K562 (cell line): ENCODE measurements around the gene FAM219A. TPM values are rescaled to one million over a fixed set of nuclear protein-coding genes. Genes with fewer than 3 reads are reported as not detected.

Source experiments
- DDX20 ChIP-seq: fragments of 450-650 bp; IDR thresholded peaks from 2 replicates; pipeline ENCODE4 v1.6.1; 2016; ENCODE audit warnings: missing genetic modification characterization, low read depth, mild to moderate bottlenecking, missing compliant biosample characterization, moderate library complexity
- FOXP1 ChIP-seq: sonication (generic); formaldehyde crosslinking; IDR thresholded peaks from 2 replicates; pipeline ENCODE4 v1.8.0; 2022; ENCODE audit warnings: mild to moderate bottlenecking, missing genetic modification reagents
- HMG20B ChIP-seq: fragments of 250-450 bp; sonication (Bioruptor Pico); IDR thresholded peaks from 2 replicates; pipeline ENCODE4 v1.5.0; 2021; ENCODE audit warnings: mild to moderate bottlenecking
- JUN ChIP-seq, 2 experiments: sonication (generic) in 1 of 2; formaldehyde crosslinking in 1 of 2; IDR thresholded peaks; 2 replicates each; pipeline versions ENCODE4 v1.6.1 to v1.8.0; 2012 to 2022; ENCODE audit warnings: borderline replicate concordance in 2 of 2, mild to moderate bottlenecking in 2 of 2, improper control_type of control experiment in 1 of 2, low read depth in 1 of 2, low read length in 1 of 2, missing genetic modification reagents in 1 of 2
- KLF1 ChIP-seq: fragments of 450-650 bp; IDR thresholded peaks from 2 replicates; pipeline ENCODE4 v1.6.1; 2016; ENCODE audit warnings: missing genetic modification characterization, missing compliant biosample characterization
- MECOM ChIP-seq: fragments of 250-450 bp; sonication (Bioruptor Pico); IDR thresholded peaks from 2 replicates; pipeline ENCODE4 v1.8.0; 2022; ENCODE audit warnings: inconsistent platforms
- NFIC ChIP-seq: fragments of 450-650 bp; IDR thresholded peaks from 2 replicates; pipeline ENCODE4 v1.6.1; 2017; ENCODE audit warnings: mild to moderate bottlenecking, inconsistent platforms
- POLR2G ChIP-seq: fragments of 200-400 bp; formaldehyde crosslinking; IDR thresholded peaks from 2 replicates; pipeline ENCODE4 v1.6.1; 2017; ENCODE audit warnings: low read depth, mild to moderate bottlenecking, antibody characterized with exemption, low read length, moderate library complexity
- SMAD4 ChIP-seq: fragments of 250-450 bp; sonication (Bioruptor Pico); conservative IDR thresholded peaks from 2 replicates; pipeline ENCODE4 v1.8.0; 2021; ENCODE audit warnings: inconsistent platforms, mild to moderate bottlenecking, moderate library complexity
- SRF ChIP-seq, 2 experiments: fragments of 250-450, 450-650 bp in 1 of 2; sonication (Bioruptor Pico) in 1 of 2; sonication (generic) in 1 of 2; formaldehyde crosslinking; IDR thresholded peaks; 2 replicates each; pipeline versions ENCODE4 v1.5.0 to v1.5.1; 2020 to 2022; ENCODE audit warnings: mild to moderate bottlenecking in 1 of 2, missing genetic modification reagents in 1 of 2
- ZBTB7A ChIP-seq: IDR thresholded peaks from 2 replicates; pipeline ENCODE4 v1.6.1; 2011; ENCODE audit warnings: low read depth, mild to moderate bottlenecking, low read length, moderate library complexity, borderline replicate concordance; ENCODE audit not compliant: control insufficient read depth
- ZNF143 ChIP-seq: sonication (generic); formaldehyde crosslinking; IDR thresholded peaks from 2 replicates; pipeline ENCODE4 v1.9.0; 2022; ENCODE audit warnings: mild to moderate bottlenecking, missing genetic modification reagents
- ZNF778 ChIP-seq: fragments of 450-650 bp; formaldehyde crosslinking; IDR thresholded peaks from 2 replicates; pipeline ENCODE4 v1.4.0; 2020; ENCODE audit warnings: mild to moderate bottlenecking, moderate library complexity
- polyA plus RNA-seq, 8 experiments: library from polyadenylated mRNA; depleted of rRNA in 4 of 8; stranded (reverse) in 5 of 8; unstranded in 3 of 8; fragments of >200 nt; fragmentation: Nextera tagmentation in 2 of 8; fragmentation: Illumina TruSeq in 1 of 8; extraction: Ambion mirVana in 2 of 8; extraction: Trizol in 1 of 8; gene quantifications; 2 replicates each; pipeline versions ENCODE4 v1.2.1 to v1.2.3, GENCODE V29; 2011 to 2014; ENCODE audit warnings: inconsistent platforms in 1 of 8, missing spikeins in 1 of 8
- total RNA-seq, 7 experiments: library from RNA; depleted of rRNA in 6 of 7; stranded (reverse); fragments of >200 nt in 6 of 7; fragmentation: Illumina TruSeq in 2 of 7; extraction: Trizol in 2 of 7; gene quantifications; 2 replicates each; pipeline versions ENCODE4 v1.2.1 to v1.2.3, GENCODE V29; 2011 to 2021; ENCODE audit warnings: low replicate concordance in 1 of 7
- TF ChIP-seq, protein P1 (sequence below), 2 experiments: IDR thresholded peaks; 2 replicates each; pipeline ENCODE4 v1.6.1; 2012; ENCODE audit warnings: improper control_type of control experiment in 2 of 2, low read depth in 2 of 2, low read length in 2 of 2, borderline replicate concordance in 1 of 2
- TF ChIP-seq, protein P2 (sequence below): fragments of 450-650 bp; IDR thresholded peaks from 2 replicates; pipeline ENCODE4 v1.7.0; 2016; ENCODE audit warnings: borderline replicate concordance
- TF ChIP-seq, protein P3 (sequence below): fragments of 200-800 bp; sonication (Bioruptor generic); IDR thresholded peaks from 2 replicates; pipeline ENCODE4 v1.6.1; 2017; ENCODE audit warnings: missing genetic modification characterization, missing compliant biosample characterization
- TF ChIP-seq, protein P4 (sequence below), 2 experiments: fragments of 450-650 bp in 1 of 2; sonication (generic) in 1 of 2; formaldehyde crosslinking in 1 of 2; IDR thresholded peaks in 1 of 2; conservative IDR thresholded peaks in 1 of 2; 2 replicates each; pipeline versions ENCODE4 v1.6.1 to v1.8.1; 2016 to 2023; ENCODE audit warnings: mild to moderate bottlenecking in 2 of 2, moderate library complexity in 2 of 2, inconsistent platforms in 1 of 2, missing genetic modification reagents in 1 of 2

FAM219A gene
- total and polyA plus RNA-seq, 9 of the 15 experiments (the other 6 are each of a cell fraction or from before 2014, with no cell fraction given): 0.63 to 8.6 (median 2.9) TPM

DNA sequence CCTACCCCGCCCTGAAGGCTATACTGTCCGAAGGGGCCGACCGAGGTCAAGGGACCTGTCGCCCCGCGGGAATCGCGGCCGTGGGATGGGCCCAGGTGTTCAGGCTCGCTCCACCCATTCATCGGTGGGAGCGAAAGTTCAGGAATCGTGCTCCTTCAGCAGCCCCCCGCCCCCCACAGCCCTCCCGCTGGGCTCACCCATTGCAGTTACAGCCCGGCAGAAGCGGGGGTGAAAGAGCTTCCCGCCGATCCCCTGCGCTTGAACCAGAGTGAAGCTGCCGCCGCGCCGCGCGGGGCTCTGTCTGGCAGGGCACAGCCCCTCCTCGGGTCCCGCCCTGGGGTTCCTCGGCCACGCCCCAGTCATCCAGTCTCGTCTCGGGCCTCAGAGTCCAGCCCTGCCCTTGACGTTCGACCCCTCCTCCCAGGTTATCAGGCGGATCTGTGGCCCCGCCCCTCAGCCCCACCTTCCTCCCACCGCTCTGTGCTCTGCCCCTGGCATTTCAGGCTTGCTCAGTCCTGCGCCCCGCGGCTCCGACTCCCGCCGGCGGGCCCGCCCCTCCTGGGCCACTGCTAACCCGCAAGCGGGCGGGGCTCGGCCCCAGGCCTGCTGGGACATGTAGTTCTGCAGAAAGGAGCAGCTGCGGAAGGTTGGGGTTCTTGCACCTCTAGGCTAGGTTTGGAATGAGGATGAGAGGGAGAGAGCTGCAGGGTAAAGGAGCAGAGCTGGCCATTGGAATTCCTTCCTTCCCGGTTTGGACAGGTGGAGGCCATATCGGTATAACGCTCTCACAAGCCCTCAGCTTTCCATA, 81.6 kb downstream of the FAM219A start, which contains the start of gene MYORG (continued):
- TF ChIP-seq, protein P1, sequence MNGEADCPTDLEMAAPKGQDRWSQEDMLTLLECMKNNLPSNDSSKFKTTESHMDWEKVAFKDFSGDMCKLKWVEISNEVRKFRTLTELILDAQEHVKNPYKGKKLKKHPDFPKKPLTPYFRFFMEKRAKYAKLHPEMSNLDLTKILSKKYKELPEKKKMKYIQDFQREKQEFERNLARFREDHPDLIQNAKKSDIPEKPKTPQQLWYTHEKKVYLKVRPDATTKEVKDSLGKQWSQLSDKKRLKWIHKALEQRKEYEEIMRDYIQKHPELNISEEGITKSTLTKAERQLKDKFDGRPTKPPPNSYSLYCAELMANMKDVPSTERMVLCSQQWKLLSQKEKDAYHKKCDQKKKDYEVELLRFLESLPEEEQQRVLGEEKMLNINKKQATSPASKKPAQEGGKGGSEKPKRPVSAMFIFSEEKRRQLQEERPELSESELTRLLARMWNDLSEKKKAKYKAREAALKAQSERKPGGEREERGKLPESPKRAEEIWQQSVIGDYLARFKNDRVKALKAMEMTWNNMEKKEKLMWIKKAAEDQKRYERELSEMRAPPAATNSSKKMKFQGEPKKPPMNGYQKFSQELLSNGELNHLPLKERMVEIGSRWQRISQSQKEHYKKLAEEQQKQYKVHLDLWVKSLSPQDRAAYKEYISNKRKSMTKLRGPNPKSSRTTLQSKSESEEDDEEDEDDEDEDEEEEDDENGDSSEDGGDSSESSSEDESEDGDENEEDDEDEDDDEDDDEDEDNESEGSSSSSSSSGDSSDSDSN (IDR thresholded peaks at IDR 0.05; ENCODE audit: borderline replicate concordance in 1 of 2, low read depth in 2 of 2, low read length in 2 of 2): 0 out of 4 replicates have a peak, but pooled peaks of 1 of the 2 experiments have one; percentile 37
- TF ChIP-seq, protein P2, sequence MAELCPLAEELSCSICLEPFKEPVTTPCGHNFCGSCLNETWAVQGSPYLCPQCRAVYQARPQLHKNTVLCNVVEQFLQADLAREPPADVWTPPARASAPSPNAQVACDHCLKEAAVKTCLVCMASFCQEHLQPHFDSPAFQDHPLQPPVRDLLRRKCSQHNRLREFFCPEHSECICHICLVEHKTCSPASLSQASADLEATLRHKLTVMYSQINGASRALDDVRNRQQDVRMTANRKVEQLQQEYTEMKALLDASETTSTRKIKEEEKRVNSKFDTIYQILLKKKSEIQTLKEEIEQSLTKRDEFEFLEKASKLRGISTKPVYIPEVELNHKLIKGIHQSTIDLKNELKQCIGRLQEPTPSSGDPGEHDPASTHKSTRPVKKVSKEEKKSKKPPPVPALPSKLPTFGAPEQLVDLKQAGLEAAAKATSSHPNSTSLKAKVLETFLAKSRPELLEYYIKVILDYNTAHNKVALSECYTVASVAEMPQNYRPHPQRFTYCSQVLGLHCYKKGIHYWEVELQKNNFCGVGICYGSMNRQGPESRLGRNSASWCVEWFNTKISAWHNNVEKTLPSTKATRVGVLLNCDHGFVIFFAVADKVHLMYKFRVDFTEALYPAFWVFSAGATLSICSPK: no peak
- TF ChIP-seq HMG20B (CRISPR knock-in tag): no peak
- peak in 1 of 2 experiments; percentile 58; a peak in 1 of 4 replicates for TF ChIP-seq SRF (CRISPR knock-in tag; IDR thresholded peaks at IDR 0.05)
- TF ChIP-seq NFIC: no peak
- TF ChIP-seq, protein P3, sequence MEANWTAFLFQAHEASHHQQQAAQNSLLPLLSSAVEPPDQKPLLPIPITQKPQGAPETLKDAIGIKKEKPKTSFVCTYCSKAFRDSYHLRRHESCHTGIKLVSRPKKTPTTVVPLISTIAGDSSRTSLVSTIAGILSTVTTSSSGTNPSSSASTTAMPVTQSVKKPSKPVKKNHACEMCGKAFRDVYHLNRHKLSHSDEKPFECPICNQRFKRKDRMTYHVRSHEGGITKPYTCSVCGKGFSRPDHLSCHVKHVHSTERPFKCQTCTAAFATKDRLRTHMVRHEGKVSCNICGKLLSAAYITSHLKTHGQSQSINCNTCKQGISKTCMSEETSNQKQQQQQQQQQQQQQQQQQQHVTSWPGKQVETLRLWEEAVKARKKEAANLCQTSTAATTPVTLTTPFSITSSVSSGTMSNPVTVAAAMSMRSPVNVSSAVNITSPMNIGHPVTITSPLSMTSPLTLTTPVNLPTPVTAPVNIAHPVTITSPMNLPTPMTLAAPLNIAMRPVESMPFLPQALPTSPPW (CRISPR knock-in tag): peak; percentile 95
- no peak for TF ChIP-seq ZNF778
- peak; percentile 93 for TF ChIP-seq ZNF143 (CRISPR knock-in tag)
- no peak for TF ChIP-seq MECOM (CRISPR knock-in tag)
- TF ChIP-seq KLF1 (tag): 0 out of 2 replicates have a peak, but pooled peaks have one; percentile 62
- TF ChIP-seq, protein P4, sequence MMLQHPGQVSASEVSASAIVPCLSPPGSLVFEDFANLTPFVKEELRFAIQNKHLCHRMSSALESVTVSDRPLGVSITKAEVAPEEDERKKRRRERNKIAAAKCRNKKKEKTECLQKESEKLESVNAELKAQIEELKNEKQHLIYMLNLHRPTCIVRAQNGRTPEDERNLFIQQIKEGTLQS (IDR thresholded peaks at IDR 0.05): no peak
- TF ChIP-seq, protein P4 (CRISPR knock-in tag; conservative IDR thresholded peaks at IDR 0.05): no peak
- no peak for TF ChIP-seq DDX20
- no peak for TF ChIP-seq FOXP1 (CRISPR knock-in tag)
- TF ChIP-seq ZBTB7A: peak; percentile 83; the same call in 1 of the 2 replicates
- TF ChIP-seq SMAD4 (CRISPR knock-in tag): peak; percentile 17; the same call in 1 of the 2 replicates
- TF ChIP-seq POLR2G: peak; percentile 72
- TF ChIP-seq JUN (IDR thresholded peaks at IDR 0.05; ENCODE audit: borderline replicate concordance, low read depth, low read length): 0 out of 2 replicates have a peak, but pooled peaks have one; percentile 6
- TF ChIP-seq JUN (CRISPR knock-in tag; IDR thresholded peaks at IDR 0.05; ENCODE audit: borderline replicate concordance): no peak
